GM12873 (cell line): ENCODE results near the gene EML6.
A peak's percentile ranks its signal among the peaks of the same experiment; 100 is the strongest.

Experiments used
- TF ChIP-seq, protein P1 (sequence below): IDR thresholded peaks from 2 replicates; pipeline ENCODE4 v1.5.1; 2012; ENCODE audit warnings: low read depth, mild to moderate bottlenecking, moderate library complexity, low read length, control low read depth; ENCODE audit not compliant: insufficient read depth; ENCODE audit errors: missing control alignments

The EML6 gene

DNA sequence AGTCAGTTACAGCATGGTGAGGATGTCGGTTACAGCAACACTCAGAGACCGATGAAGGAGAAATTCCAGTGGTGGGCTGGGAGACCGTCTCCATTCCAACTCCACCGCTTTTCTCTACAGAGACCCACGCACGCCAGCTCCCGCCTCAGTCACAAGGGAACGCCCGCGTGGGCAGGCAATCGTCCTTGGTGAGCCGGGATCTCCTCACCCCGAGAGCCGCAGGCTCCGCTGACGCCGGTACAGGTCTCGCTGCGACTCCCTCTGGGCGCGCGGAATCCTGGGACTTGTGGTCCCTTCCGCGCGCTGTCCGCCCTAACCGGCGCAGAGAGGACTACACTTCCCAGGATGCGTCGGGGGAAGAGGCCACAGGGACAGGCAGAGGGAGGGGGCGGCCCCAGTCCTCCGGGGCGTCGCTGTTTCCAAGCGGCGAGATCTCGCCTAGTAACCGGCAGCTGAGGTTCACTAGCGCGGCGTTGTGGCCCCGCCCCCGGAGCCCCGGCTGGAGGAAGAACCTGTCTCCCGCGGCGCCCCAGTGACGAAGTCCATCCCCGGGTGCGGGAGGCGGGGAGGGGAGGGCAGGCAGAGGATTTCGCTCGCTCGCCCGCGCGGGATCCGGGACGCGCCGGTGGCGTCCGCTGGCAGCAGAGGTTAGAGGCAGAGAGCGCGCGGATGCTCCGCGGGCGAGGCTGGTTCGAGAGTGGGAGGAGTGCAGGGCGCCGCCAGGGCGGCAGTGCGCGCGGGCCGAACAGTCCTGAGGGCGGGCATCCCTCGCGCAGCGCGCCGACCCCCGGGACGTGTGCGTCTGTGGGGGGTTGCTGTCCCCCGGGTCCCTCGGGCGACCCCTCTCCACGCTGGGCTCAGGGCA is at the start of gene EML6:
TSS of gene EML6 (plus strand) at position 532 of the 865 bp plus-strand sequence. CDS start 1,400 bp downstream, outside the sequence.
- TF ChIP-seq, protein P1, sequence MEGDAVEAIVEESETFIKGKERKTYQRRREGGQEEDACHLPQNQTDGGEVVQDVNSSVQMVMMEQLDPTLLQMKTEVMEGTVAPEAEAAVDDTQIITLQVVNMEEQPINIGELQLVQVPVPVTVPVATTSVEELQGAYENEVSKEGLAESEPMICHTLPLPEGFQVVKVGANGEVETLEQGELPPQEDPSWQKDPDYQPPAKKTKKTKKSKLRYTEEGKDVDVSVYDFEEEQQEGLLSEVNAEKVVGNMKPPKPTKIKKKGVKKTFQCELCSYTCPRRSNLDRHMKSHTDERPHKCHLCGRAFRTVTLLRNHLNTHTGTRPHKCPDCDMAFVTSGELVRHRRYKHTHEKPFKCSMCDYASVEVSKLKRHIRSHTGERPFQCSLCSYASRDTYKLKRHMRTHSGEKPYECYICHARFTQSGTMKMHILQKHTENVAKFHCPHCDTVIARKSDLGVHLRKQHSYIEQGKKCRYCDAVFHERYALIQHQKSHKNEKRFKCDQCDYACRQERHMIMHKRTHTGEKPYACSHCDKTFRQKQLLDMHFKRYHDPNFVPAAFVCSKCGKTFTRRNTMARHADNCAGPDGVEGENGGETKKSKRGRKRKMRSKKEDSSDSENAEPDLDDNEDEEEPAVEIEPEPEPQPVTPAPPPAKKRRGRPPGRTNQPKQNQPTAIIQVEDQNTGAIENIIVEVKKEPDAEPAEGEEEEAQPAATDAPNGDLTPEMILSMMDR = peak; percentile 37

DNA sequence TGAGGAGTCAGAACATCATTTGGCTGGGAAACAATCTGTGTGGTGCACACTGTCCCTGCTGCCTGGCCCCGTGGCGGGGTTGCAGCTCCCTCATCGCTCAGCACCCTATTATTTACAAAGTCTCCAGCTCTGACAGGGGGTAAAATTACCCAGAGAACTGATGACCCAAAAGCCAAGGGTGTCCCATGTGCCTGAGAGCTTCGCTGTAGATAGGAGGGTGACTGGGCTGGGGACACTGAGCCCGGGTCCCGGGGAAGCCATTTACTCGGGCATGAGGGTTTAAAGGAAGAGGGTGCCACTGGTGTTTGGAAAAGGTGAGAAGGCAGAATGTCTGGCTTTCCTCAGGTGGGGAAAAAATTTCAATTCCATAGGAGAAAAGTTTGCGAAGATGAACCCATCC is 48.2 kb upstream of the EML6 start:
- TF ChIP-seq, protein P1 = no peak

DNA sequence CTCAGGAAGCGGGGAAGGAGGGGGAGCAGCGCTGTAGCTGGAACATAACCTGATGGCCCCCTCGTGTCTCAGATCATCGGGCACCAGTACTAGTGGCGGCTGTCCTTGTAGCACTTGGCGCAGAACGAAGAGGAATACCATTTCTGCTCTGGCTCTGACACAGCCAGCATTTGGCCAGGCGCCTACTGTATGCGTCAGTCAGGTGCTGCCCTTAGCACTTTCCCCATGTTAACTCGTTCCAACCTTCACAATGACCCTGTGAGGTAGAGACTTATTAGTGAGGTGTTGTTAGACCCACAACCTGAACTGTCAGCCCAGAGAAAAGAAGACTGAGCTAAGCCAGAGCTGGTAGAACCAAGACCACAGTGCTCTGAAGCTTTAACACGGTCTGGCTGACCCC is 47.7 kb upstream of the EML6 start:
- TF ChIP-seq, protein P1 = no peak

DNA sequence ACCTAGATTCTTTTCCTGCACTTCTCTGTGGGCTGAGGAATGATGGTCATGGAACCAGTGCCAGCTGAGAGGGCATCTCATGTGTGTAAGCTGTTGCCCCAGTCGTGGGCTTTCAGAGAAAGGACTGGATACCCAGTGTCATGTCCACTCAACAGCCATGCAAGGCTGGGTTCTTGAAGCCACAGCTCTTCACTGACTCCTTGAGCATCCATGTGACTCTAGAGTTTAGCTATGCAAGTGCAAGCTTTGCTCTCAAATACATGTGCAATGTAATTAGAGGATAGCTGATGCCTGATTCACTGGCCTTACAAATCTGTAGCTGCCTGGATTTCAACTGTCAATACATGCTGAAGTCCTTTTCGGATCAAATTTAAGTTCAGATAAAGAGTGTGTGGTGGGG is 46.8 kb upstream of the EML6 start:
- TF ChIP-seq, protein P1 = no peak

DNA sequence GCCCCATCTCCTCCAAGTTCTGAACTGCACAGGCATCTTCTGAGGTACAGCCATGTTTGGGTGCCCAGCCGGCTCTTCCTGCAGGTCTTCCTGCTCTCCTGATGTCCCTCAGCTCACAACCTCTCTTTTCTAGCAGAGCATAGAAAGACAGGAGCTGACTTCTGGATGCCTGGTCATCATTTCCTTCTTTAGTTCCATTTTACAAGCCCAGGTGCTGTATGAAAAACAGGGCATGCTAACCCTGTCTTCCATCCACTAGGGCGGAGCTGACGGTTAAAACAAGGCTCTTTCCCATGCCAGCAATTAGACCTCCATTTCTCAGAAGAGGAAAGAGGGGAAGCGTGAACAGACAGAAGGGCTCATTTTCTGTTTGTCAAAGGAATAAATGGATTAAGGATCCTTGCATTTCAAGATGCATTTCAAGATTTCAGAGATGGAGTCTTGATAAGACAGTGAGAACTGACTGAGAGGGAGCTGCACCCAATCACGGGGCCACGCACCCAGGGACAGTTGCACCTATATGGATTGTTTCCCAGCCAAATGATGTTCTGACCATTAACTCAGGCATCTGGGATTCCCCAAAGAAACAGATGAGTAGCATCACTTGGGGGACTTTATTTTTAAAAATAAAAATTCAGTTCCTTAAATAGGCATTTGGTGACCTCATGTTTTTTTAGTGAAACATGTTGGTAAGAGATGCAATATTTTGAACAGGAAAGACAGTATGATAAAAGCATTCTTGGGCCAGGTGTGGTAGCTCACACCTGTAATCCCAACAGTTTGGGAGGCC is 45.8 kb upstream of the EML6 start:
- TF ChIP-seq, protein P1 = no peak

DNA sequence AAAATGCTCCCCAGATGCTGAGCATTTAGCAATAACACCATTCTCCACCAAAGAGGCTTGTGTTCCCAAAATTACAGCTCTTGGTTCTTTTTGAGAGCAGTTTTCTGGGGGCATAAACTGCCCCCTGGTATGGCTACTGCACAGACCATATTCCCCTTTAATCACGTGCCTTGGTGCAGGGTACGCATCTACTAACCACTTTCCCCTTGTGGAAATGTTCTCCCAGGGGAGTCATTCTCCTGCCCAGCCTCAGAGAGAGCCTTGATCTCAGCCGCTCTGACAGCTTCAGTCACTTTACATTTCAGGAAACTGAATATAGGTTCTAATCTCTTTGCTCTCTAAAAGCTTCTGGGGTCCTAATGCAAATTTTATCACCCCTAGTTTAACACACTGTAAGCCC is 44.7 kb upstream of the EML6 start:
- TF ChIP-seq, protein P1 = no peak

DNA sequence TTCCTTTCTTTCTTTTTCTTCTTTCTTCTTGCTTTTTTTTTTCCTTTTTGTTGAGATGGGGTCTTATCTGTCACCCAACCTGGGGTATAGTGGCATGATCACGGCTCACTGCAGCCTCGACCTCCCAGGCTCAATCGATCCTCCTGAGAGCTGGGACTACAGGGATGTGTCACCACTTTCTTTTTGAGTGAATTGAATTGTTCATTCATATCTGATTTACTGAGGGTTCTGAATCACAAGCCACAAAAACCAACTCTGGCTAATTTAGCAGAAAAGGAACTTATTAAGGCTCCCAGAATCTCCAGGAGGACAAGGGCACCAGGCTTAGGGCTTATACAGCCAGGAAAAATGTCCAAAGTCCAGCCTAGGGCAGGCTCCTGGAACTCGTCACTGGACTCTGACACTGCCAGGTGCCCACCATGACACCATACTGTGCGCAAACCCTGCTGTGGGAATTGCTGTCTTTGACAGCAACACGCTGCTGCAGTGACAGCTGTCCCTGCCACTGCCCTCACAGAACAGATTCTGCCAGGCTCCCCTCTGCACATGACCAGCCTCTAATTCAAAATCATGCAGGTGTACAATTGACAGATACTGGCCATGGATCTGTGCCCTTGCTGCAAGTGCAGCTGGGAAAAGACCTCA is 42.9 kb upstream of the EML6 start:
- TF ChIP-seq, protein P1 = no peak
